Urinary bladder (tissue), 4 donors: ENCODE measurements around the gene TBC1D14. TPM values are rescaled to one million over a fixed set of nuclear protein-coding genes. Genes with fewer than 3 reads are reported as not detected.
"Not testable (repeated sequence)": the region's sequence is repeated elsewhere in the genome, so short reads cannot be mapped to it uniquely, and the experiment has no call there.

Experiments used
- DNase-seq: peaks from one replicate; pipeline ENCODE4 v3.0.0-alpha.2; 2015; ENCODE audit errors: extremely low spot score
- H3K27ac ChIP-seq: one replicate; pipeline ENCODE4 v1.5.1; 2013; ENCODE audit warnings: low read depth, mild to moderate bottlenecking, moderate library complexity
- H3K36me3 ChIP-seq: one replicate; pipeline ENCODE4 v1.6.1; 2013; ENCODE audit warnings: mild to moderate bottlenecking, moderate library complexity; ENCODE audit not compliant: insufficient read depth
- H3K4me1 ChIP-seq: one replicate; pipeline ENCODE4 v1.6.1; 2013; ENCODE audit warnings: mild to moderate bottlenecking, moderate library complexity; ENCODE audit not compliant: insufficient read depth
- H3K4me3 ChIP-seq: one replicate; pipeline ENCODE4 v1.5.1; 2013; ENCODE audit warnings: low read depth, low read length
- WGBS: extraction: QIAGEN DNeasy Blood & Tissue Kit; methylation state at CpG from one replicate; pipeline ENCODE4 v1.1.7; 2013; 5-methylcytosine and 5-hydroxymethylcytosine counted together
- polyA plus RNA-seq: library from polyadenylated mRNA; stranded (reverse); fragments of 200-250 nt; gene quantifications from one replicate; pipeline ENCODE4 v1.2.3, GENCODE V29; 2013
- total RNA-seq: library from RNA; depleted of rRNA; stranded (reverse); fragments of >200 nt; gene quantifications from one replicate; pipeline ENCODE4 v1.2.3, GENCODE V29; 2014
- donor health status: healthy with polysubstance abuse.
- donor health status: healthy.

TBC1D14 gene
- total and polyA plus RNA-seq, 2 donors, result 33.0 to 40.7 TPM

GRCh38 chr4:6962211-6963041, 52.8 kb downstream of the TBC1D14 start:
- Histone ChIP-seq H3K4me3 (no peak overlapping the region), H3K36me3 (no peaks in the 10 kb centered on the region), H3K27ac (no peak overlapping the region), H3K4me1 (no peaks in the 10 kb centered on the region)
- DNase-seq, result no peak
- 85% methylated on average over 17 of the region's 17 CpGs for WGBS

DNA sequence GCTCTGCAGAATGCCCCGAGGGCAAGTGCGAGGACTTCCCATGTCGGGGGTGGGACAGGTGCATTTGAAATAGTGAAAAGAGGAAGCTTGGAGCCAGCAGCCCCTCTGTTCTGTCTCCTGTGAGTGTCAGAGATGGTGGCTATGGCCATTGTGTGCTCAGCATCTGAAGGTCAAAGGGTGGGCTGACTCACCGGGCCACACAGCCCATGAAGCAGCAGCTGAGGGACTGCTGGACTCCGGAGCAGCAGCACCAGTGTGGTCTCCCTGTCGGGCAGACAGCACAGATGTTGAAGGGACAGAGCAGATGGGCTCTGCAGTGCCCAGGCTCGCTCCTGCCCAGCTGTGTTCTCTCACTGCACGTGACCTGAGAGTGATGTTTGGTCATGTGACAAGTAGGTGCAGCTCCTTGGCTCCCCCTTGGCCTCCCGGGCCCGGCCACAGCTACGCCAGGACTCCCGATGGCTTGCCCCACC, 53.5 kb downstream of the TBC1D14 start:
- no peaks in the 10 kb centered on the region for H3K36me3 ChIP-seq
- H3K4me3 ChIP-seq, result no peak overlapping the region
- no peak for DNase-seq
- H3K27ac ChIP-seq, result no peak overlapping the region
- 79% methylated on average over 12 of the region's 12 CpGs for WGBS
- no peaks in the 10 kb centered on the region for H3K4me1 ChIP-seq

DNA sequence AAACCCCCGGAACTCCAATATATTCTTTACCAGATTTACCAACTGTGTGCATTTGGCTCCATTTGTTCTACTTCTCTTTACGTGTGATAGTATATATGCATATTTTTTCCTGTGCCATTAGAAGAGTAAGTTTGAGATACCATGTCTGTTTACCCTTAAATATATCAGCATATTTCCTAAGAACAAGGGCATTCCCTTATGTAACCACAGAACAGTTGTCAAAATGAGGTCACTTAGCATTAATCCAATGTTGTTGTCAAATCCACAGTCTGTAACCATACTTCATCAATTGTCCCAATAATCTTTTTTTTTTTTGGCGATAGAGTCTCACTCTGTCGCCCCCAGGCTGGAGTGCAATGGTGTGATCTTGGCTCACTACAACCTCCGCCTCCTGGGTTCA, 55.2 kb downstream of the TBC1D14 start:
- no peaks in the 10 kb centered on the region for H3K4me1 ChIP-seq
- 91% methylated on average over 5 of the region's 5 CpGs for WGBS
- H3K27ac ChIP-seq, result no peak overlapping the region
- no peak overlapping the region for H3K4me3 ChIP-seq
- DNase-seq, result no peak
- no peaks in the 10 kb centered on the region for H3K36me3 ChIP-seq

DNA sequence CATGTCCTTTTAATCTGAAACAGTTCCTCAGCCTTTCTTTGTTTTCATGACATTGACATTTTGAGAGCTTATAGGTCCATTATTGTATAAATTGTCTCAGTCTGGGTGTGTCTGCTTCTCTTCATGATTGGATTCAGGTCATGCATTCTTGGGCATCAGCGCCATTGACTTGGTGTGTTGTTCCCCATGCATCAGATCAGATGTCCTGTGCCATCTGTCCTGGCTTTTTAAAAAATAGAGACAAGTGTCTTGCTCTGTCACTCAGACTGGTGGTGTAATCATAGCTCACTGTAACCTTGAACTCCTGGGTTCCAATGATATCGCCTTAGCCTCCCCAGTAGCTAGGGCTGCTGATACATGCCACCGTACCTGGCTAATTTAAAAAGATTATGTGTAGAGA, 55.7 kb downstream of the TBC1D14 start:
- no peak overlapping the region for H3K4me3 ChIP-seq
- no peak for DNase-seq
- H3K4me1 ChIP-seq, result no peaks in the 10 kb centered on the region
- 98% methylated on average over 3 of the region's 3 CpGs for WGBS
- H3K36me3 ChIP-seq, result no peaks in the 10 kb centered on the region
- no peak overlapping the region for H3K27ac ChIP-seq

DNA sequence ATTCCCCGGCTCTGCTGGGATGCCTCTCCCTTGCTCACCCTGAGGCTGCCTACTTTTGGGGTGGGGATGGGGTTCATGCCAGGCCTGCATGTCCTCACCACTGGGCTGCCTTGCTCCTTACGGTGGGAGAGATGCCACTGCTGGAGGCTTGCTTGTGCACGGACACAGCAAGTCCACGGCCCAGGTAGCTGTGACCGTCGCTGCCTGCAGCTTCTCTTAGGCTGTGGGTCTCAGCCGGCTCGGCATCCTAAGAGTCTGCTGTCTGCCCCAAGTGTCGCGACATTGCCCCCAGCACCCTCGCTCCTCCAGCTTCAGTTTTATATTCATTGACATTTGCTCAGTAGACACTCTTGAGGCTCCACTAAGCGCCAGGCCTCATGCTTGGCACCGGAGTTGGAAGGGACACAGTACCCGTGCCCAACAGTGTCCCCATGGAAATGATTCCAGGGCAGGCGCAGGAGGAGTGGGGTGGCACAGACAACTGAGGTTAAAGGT, 58.3 kb downstream of the TBC1D14 start:
- Histone ChIP-seq H3K4me1 (no peaks in the 10 kb centered on the region), H3K27ac (no peak overlapping the region), H3K4me3 (no peak overlapping the region), H3K36me3 (no peaks in the 10 kb centered on the region)
- WGBS, result 90% methylated on average over 15 of the region's 15 CpGs
- no peak for DNase-seq

DNA sequence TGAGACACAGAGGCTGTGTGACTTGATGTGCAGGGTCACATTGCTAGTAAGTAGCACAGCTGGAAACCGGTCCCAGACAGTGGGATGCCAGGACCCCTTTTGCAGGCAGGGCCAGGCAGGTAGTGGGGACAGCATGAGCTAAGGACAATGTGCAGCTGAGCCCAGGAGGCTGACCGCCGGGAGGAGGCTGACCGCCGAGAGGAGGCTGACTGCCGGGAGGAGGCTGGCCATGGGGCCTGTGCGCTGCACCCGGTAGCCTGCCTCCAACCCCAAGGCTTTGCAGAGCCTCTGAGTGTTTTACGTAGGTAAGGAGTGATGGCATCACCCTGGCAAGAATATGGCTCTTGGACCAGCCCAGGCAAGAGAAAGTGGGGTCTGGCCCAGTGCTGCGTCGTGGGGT, 58.9 kb downstream of the TBC1D14 start:
- Histone ChIP-seq H3K36me3 (no peaks in the 10 kb centered on the region), H3K4me1 (no peaks in the 10 kb centered on the region), H3K4me3 (no peak overlapping the region), H3K27ac (no peak overlapping the region)
- no peak for DNase-seq
- WGBS, result 80% methylated on average over 11 of the region's 11 CpGs

DNA sequence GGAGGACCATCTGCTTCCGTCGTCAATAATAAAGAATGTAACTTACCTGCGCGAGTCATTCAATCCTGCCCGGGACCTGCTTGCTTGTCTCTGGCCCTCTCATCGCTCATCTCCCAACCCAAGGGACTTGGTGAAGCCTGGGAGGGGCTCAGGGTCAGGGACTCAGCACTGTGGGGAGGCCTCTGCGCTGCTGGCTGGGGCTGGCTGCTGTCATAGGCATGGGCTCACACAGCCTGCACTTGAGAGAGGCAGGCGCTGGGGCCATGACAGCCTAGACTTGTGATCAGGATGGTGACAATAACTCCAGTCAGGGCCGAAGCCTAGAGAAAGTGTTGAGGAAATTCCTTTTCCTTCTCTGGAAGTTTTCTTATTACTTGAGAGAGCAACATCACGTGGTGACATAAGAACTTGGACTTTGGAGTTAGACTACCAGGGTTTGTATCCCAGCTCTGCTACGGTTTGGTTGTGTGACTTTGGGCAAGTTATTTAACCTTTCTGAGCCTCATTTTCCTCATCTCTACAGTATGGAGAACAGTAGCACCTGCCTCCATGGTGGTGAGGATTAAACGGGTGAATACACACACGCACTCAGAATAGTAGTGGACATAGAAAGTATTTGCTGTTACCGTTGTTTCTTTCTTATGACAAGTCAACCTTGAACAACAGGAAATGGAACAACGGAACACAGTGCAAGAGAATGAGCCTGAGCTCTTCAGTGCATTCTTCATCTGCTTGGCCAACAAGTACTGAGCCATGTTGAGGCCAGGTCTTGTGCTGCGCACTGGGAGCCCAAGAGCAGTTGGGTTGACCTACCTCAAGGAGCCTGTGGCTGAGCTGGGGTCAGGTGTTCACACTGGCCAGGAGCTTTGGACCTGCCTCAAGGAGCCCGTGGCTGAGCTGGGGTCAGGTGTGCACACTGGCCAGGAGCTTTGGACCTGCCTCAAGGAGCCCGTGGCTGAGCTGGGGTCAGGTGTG, 60.5 kb downstream of the TBC1D14 start:
- H3K4me1 ChIP-seq, result no peaks in the 10 kb centered on the region
- no peak for DNase-seq
- no peak overlapping the region for H3K27ac ChIP-seq
- H3K4me3 ChIP-seq, result no peak overlapping the region
- WGBS, result 90% methylated on average over 18 of the region's 18 CpGs
- no peaks in the 10 kb centered on the region for H3K36me3 ChIP-seq

DNA sequence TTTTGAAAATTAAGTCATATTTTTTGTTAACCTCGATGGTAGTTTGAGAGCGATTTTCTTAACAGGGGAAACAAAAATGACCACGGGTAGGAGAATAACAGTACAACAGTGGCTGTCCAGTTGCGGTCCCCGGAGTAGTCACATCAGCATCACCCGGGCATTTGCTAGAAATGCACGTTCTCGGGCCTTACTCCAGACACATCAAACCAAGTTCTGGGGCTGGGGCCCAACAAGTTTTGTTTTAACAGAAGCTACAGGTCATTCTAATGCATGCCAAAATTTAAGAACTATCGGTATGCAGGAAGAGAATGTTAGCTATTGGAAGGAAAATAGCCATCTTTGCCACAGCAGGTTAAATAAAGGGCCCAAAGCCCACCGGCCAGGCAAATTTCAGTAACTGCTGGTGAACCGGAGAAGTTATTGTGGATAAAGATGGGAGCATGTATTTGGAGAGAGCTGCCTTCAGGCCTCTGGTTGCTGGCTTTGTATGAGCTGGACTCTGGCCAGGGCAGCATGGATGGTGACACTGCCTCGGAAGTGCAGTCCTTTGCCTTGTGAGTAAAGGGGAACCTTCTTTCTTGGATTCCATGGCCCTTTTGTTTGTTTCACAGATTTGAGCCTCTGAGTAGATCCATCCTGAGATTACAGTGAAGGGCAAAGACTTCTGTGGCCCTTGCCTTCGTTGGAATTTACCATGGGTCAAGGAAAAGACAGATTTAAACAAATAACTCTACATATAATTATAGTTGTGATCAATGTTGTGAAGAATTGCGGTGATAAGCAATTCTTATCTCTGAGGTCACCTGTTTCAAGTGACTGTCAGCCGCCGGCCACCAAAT, 62.1 kb downstream of the TBC1D14 start:
- no peaks in the 10 kb centered on the region for H3K4me1 ChIP-seq
- 88% methylated on average over 16 of the region's 16 CpGs for WGBS
- no peak overlapping the region for H3K4me3 ChIP-seq
- no peak for DNase-seq
- H3K36me3 ChIP-seq, result no peaks in the 10 kb centered on the region
- H3K27ac ChIP-seq, result no peak overlapping the region

- Histone ChIP-seq H3K4me1 (no peaks in the 10 kb centered on the region), H3K36me3 (no peaks in the 10 kb centered on the region), H3K27ac (no peak overlapping the region), H3K4me3 (no peak overlapping the region)
- 89% methylated on average over 8 of the region's 8 CpGs for WGBS
- no peak for DNase-seq
Measured at GRCh38 chr4:6972375-6972650, 62.7 kb downstream of the TBC1D14 start.

DNA sequence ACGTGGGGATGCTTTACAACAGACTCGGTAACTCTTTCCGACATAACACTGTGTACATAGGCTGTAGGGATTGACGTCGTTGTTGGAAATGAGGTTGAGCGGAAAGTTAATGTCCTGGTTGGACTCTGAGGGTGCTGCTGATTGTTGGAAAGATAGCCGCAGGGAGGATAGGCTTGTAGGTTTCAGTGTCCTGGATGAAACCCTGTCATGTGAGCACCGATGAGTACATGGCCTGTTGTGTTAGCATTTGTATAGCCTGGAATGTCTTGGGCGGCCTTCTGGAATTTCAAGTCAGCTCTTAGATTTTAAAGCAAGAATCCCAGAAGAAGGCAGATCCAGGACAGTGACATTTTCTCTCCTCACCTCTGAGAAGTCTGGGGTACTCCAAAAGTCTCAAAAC, 63.3 kb downstream of the TBC1D14 start:
- no peaks in the 10 kb centered on the region for H3K36me3 ChIP-seq
- H3K27ac ChIP-seq, result no peak overlapping the region
- no peak for DNase-seq
- WGBS, result 86% methylated on average over 9 of the region's 9 CpGs
- H3K4me1 ChIP-seq, result no peaks in the 10 kb centered on the region
- no peak overlapping the region for H3K4me3 ChIP-seq

DNA sequence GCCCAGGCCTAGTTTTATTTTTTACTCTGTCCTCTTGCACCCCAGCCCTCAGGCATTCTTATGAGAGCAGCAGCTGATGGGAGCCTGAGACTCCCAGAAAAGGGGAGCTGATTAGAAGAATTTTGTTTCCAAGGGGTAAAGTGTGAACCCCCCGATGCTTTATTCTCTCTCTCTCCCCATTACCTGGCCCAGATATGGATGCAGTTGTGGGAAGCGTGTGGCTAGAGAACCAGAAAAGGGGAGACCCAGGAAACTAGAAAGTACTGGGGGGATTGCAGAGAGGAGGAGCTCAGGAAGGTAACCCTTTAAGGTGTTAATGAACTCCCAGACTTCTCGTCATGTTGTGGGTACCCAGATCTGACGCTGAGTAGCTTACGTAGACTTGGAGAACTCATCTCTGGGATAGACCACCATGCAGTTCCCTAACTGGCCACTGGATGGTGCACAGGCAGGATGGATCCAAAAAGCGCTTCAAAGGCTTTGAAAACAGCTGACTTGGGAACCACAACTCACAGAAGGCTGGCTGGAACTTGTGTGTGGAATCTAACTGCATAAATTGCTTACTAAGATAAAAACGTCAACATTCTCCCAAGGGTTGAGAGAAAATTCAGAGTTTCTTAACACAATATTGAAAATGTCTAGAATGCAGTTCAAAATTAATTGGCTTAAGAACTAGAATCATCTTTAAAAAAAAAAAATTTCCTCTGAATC, 64.7 kb downstream of the TBC1D14 start:
- DNase-seq, result peak; percentile 84
- H3K27ac ChIP-seq, result no peak overlapping the region
- no peak overlapping the region for H3K4me3 ChIP-seq
- H3K4me1 ChIP-seq, result no peaks in the 10 kb centered on the region
- WGBS, result 26% methylated on average over 7 of the region's 7 CpGs
- H3K36me3 ChIP-seq, result no peaks in the 10 kb centered on the region

GRCh38 chr4:6977846-6978245, 68.2 kb downstream of the TBC1D14 start:
- DNase-seq, H3K36me3 ChIP-seq, H3K4me1 ChIP-seq, H3K27ac ChIP-seq, H3K4me3 ChIP-seq: not testable (repeated sequence)
- 96% methylated on average over 16 of the region's 33 CpGs for WGBS
